RKO (cell line): ENCODE results near the gene THOC7.

Experiments used
- DNase-seq: peaks from one replicate; pipeline ENCODE4 v3.0.0-alpha.2; 2016; ENCODE audit warnings: low spot score

The THOC7 gene

GRCh38 chr3:63878394-63879060, 14.9 kb upstream of the THOC7 start:
- no peak for DNase-seq

- no peak for DNase-seq
These were observed 14.3 kb upstream of the THOC7 start for GRCh38 chr3:63877737-63878393.

DNA sequence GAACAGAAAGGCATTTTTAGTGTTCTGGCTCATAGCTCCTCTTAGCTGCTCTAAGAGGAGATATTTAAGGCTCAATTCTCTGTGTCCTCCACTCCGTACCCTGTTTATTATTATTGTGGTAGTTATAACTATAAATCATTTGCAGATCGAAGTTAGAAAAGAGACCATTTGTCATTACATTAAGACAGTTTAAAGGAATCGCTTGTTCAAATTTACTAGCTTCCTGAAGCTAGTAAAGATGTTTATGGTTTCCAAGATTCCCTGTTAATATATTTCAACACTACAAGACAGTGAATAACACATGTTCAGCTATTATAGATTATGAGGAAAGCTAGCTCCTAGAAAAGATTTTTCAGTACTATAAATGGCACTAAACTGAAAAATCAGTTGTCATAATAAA, 12.7 kb upstream of the THOC7 start:
- DNase-seq: no peak

GRCh38 chr3:63875510-63875909, 11.9 kb upstream of the THOC7 start:
- no peak for DNase-seq

GRCh38 chr3:63874769-63875168, 11.2 kb upstream of the THOC7 start:
- no peak for DNase-seq

DNA sequence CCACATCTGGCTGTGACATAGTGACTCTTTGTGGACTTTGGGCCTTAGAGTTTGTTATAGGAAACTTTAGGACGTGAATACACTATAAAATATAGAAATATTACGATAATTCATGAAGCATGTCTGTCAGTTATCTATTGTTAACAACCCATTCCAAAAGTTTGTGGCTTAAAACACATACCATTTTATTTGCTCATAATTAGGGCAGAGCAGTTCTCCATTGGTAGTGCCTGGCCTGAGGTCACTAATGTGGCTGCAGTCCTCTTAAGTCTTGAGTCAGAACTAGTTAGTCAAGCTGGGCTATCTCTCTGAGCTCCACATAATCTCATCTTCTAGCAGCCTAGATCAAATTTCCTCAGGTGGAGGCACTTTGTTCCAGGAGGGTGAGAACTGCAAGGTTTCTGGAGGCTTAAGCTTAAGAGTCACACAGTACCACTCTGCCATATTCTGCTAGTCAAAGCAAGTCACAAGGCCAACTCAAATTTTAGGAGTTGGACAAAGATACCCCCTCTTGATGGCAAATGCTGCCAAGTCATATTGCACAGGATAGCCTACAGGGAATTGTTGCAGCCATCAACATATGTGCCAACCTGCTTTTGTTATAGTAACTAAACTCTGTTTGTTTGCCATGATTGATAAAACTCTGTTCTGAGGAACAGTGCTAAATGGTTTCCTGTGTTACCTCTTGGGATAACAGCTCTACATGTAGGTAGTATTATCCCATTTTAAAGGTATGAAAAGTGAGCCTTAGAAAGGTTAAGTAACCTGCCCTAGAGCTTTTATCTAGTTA, 8.7 kb upstream of the THOC7 start:
- DNase-seq: peak; percentile 62

GRCh38 chr3:63870615-63871005, 7.0 kb upstream of the THOC7 start:
- no peak for DNase-seq

- peak; percentile 9 for DNase-seq
These were observed 6.5 kb upstream of the THOC7 start for GRCh38 chr3:63869940-63870614.

DNA sequence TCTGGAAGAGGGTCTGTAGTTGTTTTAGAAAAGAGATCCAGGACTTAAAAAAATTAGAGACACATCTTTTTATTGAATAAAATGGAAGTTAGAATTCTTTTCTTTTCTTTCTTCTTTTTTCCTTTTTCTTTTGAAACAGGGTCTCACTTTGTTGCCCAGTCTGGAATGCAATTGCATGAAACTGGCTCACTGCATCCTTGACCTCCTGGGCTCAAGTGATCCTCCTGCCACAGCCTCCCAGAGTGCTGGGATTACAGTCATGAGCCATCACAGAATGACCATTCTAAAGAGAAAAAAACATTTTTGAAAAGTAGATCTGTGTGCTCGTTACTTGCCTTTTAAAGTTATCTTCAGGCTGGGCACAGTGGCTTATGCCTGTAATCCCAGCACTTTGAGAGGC, 3.6 kb upstream of the THOC7 start:
- no peak for DNase-seq

DNA sequence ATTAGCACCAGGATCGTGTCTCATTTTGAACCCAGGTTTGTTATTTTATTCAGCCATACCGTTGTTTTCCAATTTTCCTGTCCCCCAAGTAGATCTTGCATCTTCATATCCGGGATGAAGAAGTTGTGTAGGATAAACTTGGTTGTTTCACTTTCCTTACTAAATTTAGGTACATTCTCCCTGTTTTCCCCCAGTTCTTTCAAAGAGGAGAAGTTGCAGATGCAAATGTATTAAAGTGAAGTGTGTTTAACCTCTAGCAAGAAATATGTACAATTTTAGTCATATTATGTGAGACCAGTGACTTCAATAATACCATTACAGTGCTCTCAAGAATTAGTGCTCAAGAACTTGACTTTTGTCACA, 1.3 kb upstream of the THOC7 start:
- no peak for DNase-seq

DNA sequence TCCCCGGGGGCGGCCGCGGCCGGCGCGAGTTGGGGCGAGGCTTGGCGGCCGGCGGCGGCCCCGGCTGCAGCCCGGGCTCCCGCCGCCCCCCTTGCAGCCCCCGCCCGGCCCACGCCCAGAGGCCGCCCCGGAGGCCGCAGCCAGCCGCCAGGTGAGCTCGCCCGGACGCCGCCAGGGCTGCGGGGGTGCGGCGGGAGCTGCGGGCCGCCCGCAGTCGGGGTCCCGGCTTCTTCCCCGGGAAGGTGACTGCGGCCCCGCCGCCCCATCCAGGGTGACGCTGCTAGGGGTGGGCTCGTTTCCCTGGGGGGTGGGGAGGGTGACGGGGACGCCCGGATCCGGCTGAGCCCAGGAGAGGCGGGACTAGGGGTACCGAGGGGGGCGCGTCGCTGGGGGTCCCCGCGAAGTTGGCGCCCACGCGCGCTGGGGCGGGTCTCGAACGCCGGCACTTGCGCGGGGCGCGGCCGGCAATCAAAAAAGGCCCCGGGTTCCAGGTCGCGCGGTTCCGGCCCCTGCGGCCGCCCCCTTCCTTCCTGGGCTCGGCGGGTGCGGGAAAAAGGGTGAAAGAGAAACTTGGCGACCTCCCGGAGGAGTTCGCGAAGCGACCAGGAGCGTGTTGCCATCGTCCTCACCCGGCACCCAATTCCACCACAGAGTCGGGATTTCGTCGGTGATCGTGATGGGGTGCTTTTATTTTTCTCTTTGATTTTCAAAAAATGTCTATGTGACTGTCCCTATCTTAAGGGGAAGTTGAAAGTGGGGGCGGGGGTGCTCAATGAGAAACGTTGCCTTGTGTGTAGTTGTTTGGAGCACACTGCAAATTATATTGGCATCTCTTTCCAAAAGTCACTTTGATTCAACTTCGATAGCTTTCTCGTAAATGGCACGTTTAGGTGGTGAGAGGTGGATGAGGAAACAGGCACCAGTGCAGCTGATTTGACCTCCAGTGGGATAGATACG, 681 bp upstream of the THOC7 start:
- peak; percentile 40 for DNase-seq

DNA sequence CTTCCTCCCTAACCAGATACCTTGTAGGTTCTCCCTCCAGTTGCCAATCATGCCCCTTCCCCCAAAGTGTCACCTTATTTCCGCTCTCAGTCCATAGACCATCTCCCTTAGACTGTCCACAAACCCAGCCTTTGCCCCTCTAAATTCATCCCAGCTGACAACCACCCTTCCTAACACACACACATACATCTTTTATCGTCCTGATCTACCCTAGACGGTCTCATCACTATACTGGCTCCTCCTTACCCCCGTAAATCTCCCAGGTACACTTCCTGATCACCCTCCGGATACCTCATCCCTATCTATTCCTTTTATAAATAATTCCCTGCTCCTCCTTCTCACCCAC, 828 bp downstream of the THOC7 start:
- DNase-seq: peak; percentile 28

DNA sequence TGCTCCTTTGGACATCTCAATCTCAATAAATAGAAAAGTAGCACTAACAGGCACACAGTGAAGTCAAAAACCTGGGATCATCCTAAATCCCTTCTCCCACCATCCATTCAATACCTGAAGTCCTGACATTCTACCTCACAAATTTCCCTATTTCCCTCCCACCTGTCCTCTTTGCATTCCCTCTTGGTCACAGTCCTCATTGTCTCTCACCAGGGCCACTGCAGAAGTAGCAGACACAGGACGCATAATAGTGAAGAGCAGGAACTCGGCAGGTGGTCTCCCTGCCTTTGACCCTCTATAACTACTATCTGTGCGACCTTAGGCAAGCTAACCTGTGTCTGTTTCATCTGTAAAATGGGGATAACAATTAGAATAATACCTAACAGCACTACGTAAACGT, 2.3 kb downstream of the THOC7 start:
- no peak for DNase-seq

DNA sequence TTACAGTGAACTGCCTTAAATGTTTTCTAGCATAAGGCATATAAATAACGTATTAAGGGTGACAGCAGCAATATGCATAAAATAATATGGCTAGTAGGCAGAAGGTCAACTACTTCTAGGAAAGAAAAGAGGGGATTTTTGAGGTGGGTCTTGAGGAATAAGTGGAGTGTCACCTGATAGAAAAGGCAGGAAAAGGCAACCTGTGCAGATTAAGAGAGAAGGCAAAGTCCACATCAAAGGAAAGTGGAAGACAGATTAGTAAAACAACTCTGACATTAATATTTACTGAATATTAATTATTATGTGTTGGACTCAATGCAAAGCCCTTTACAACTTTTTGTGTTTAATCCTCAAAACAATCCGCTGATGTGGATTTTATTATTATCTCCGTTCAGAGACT, 2.8 kb downstream of the THOC7 start:
- no peak for DNase-seq

GRCh38 chr3:63857311-63857710, 6.3 kb downstream of the THOC7 start:
- no peak for DNase-seq

GRCh38 chr3:63855333-63855940, 8.2 kb downstream of the THOC7 start:
- DNase-seq: no peak

- no peak for DNase-seq
These were observed 10.5 kb downstream of the THOC7 start for GRCh38 chr3:63853106-63853505.

GRCh38 chr3:63851287-63851686, 12.3 kb downstream of the THOC7 start:
- DNase-seq: no peak

GRCh38 chr3:63849175-63849574, 14.4 kb downstream of the THOC7 start:
- DNase-seq: no peak

DNA sequence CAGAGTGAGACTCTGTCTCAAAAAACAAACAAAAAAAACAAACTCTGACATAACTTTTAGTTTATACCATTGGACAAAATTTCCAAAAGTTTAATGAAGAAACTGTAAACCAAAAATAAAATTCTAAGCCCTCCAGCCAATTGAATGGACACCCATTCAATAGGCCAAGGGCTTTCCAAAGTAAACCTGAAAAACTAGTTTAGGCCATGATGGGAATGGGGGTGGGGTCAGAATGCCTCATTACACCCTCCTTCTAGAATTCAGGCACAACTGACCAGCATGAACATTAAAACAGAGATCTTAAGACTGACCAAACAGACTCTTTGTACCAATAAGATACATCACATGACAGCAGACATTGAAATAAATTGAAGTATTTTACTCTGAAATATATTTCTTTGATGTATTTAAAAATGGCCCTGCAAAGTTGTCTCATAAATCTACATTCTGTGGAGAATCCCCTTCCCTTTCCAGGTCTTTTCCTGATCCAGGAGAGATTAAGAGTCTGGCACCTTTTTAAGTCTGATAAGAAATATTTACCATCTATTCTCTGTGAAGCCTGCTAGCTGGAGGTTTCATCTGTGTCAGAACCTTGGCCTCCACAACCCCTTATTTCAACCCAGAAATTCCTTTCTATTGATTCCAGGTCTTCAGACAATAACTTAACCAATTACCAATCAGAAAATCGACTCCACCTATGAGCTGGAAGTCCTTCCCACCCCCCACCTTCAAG, 15.7 kb downstream of the THOC7 start:
- DNase-seq: no peak

DNA sequence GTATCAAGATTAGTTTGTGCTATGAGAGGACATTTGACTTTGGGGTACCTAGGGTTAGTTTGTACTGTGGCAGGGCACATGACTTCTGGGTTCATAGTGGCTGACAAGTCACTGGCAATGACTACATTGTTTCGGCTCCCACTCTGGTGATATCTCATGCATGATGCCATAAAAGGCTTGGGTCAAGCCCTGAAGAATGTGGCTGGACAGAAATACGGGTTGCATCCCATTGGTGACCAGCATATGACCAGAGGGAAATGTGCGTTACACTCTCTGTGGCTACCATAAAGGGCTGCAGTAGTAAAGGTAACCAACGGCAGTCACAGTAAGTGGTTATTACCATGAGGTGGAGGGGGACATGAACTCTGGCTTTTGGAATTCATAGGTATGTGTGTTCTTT, 18.4 kb downstream of the THOC7 start:
- no peak for DNase-seq
